ENCODE data around the gene PUS1. TPM values are rescaled to one million over a fixed set of nuclear protein-coding genes. Genes with fewer than 3 reads are reported as not detected.

PUS1 gene
- total and polyA plus RNA-seq, 10 of the 15 experiments (the other 5 are each of a cell fraction or from before 2014, with no cell fraction given): 1.3 to 74.2 (median 25.4) TPM

DNA sequence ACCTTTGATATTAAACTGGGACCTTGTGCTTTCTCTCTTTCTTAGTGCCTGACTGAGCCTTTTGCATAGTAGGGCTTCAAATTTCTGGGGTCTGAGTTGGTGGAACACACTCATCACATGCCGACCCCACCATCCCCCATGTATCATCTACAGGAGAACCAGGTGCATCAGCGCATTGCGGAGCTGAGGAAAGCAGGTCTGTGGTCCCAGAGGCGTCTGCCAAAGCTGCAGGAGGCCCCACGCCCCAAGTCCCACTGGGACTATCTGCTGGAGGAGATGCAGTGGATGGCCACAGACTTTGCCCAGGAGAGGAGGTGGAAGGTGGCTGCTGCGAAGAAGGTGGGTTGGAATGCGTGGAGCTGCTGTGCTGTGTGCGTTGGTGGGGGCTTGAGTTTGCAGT, 58.5 kb downstream of the PUS1 start:
- Histone ChIP-seq H3K27ac (ENCODE audit: control insufficient read depth, insufficient read depth) (no peak overlapping the region), H4K20me1 (ENCODE audit: control insufficient read depth, insufficient read depth) (no peaks in the 10 kb centered on the region), H3K79me2 (ENCODE audit: control insufficient read depth, insufficient read depth, low read length) (no peaks in the 10 kb centered on the region), H3K9ac (ENCODE audit: control insufficient read depth, insufficient read depth, low read length) (no peak overlapping the region), H3K36me3 (ENCODE audit: control insufficient read depth in 2 of 2, insufficient read depth in 2 of 2, low read length in 1 of 2) (peaks cover 26 to 28% of the 10 kb centered on the region in 2 experiments), H3K4me3 (no peak overlapping the region), H2AFZ (ENCODE audit: control insufficient read depth, low read depth, low read length) (no peak overlapping the region), H3K4me2 (ENCODE audit: control insufficient read depth, insufficient read depth) (no peak overlapping the region), H3K27me3 (replicated peaks in 1 of 2; ENCODE audit: control insufficient read depth in 2 of 2, insufficient read depth in 2 of 2, low read length in 1 of 2) (no peaks in the 10 kb centered on the region), H3K9me3 (replicated peaks; ENCODE audit: control insufficient read depth, insufficient read depth, low read length) (no peaks in the 10 kb centered on the region; the same call in 2 of the 3 replicates), H3K4me1 (ENCODE audit: control insufficient read depth, insufficient read depth, low read length) (no peaks in the 10 kb centered on the region)
- ChIA-PET CTCF (no interaction called here), POLR2A (no interaction called here), SMC1A (ENCODE audit: uncharacterized antibody, unreplicated experiment) (no interaction called here), RAD21 (ENCODE audit: unreplicated experiment) (no interaction called here)
- WGBS (ENCODE audit: insufficient coverage, insufficient replicate concordance, low lambda C conversion rate, missing lambda C conversion rate): 93% methylated on average over 8 of the region's 8 CpGs
- in situ Hi-C loops (cut with MboI): no loop called here
- intact Hi-C loops (cut with micrococcal nuclease; ENCODE audit: unreplicated experiment): no loop called here
- no peak for TF ChIP-seq RUNX3 (IDR thresholded peaks at IDR 0.05; ENCODE audit: low read length)
- no peak for TF ChIP-seq ZSCAN29 (IDR thresholded peaks at IDR 0.05)
- no peak for TF ChIP-seq E2F4 (IDR thresholded peaks at IDR 0.05; ENCODE audit: low read depth, low read length)
- TF ChIP-seq ZZZ3 (IDR thresholded peaks at IDR 0.05; ENCODE audit: control insufficient read depth, insufficient read length, low read depth): no peak
- no TSS peak for BruUV-seq (replicated peaks)
- ATAC-seq: no peak
- no peak for FAIRE-seq
- DNase-seq (ENCODE audit: low read depth, low spot score): no peak

GRCh38 chr12:131988054-131988796, 59.1 kb downstream of the PUS1 start:
- Histone ChIP-seq H3K4me3 (no peak overlapping the region), H3K9ac (ENCODE audit: control insufficient read depth, insufficient read depth, low read length) (no peak overlapping the region), H3K9me3 (replicated peaks; ENCODE audit: control insufficient read depth, insufficient read depth, low read length) (no peaks in the 10 kb centered on the region; the same call in 2 of the 3 replicates), H3K4me2 (ENCODE audit: control insufficient read depth, insufficient read depth) (no peak overlapping the region), H3K36me3 (ENCODE audit: control insufficient read depth in 2 of 2, insufficient read depth in 2 of 2, low read length in 1 of 2) (peaks cover 23 to 26% of the 10 kb centered on the region in 2 experiments), H3K79me2 (ENCODE audit: control insufficient read depth, insufficient read depth, low read length) (no peaks in the 10 kb centered on the region), H4K20me1 (ENCODE audit: control insufficient read depth, insufficient read depth) (no peaks in the 10 kb centered on the region), H2AFZ (ENCODE audit: control insufficient read depth, low read depth, low read length) (no peak overlapping the region), H3K27me3 (replicated peaks in 1 of 2; ENCODE audit: control insufficient read depth in 2 of 2, insufficient read depth in 2 of 2, low read length in 1 of 2) (no peaks in the 10 kb centered on the region), H3K27ac (ENCODE audit: control insufficient read depth, insufficient read depth) (no peak overlapping the region), H3K4me1 (ENCODE audit: control insufficient read depth, insufficient read depth, low read length) (no peaks in the 10 kb centered on the region)
- RAD21 ChIA-PET (ENCODE audit: unreplicated experiment): no interaction called here
- DNase-seq (ENCODE audit: low read depth, low spot score) (no peak), ATAC-seq (no peak), FAIRE-seq (no peak)
- POLR2A ChIA-PET: no interaction called here
- intact Hi-C loops (cut with micrococcal nuclease; ENCODE audit: unreplicated experiment): no loop called here
- CTCF ChIA-PET: no interaction called here
- SMC1A ChIA-PET (ENCODE audit: uncharacterized antibody, unreplicated experiment): no interaction called here
- BruUV-seq (replicated peaks): no TSS peak
- WGBS (ENCODE audit: insufficient coverage, insufficient replicate concordance, low lambda C conversion rate, missing lambda C conversion rate): 96% methylated on average over 8 of the region's 8 CpGs
- in situ Hi-C loops (cut with MboI): no loop called here
- TF ChIP-seq CTCF (IDR thresholded peaks at IDR 0.05 in 2 of 3, conservative IDR thresholded peaks at IDR 0.05 in 1 of 3; ENCODE audit: control insufficient read depth in 2 of 3, extremely low read depth in 1 of 3, insufficient read depth in 1 of 3, low read depth in 3 of 3, low read length in 3 of 3): no peak
- no peak for TF ChIP-seq TBL1XR1 (IDR thresholded peaks at IDR 0.05; ENCODE audit: low read depth, low read length)
- TF ChIP-seq RUNX3 (IDR thresholded peaks at IDR 0.05; ENCODE audit: low read length): no peak
- TF ChIP-seq ZBED1 (IDR thresholded peaks at IDR 0.05; ENCODE audit: borderline replicate concordance): no peak
- TF ChIP-seq PAX8 (IDR thresholded peaks at IDR 0.05): no peak
- no peak for TF ChIP-seq ELK1 (IDR thresholded peaks at IDR 0.05; ENCODE audit: low read depth, low read length)
- no peak for TF ChIP-seq USF1 (IDR thresholded peaks at IDR 0.05; ENCODE audit: borderline replicate concordance, extremely low read length, insufficient read depth, low read depth, low read length)
- no peak for TF ChIP-seq ZNF207 (IDR thresholded peaks at IDR 0.05; ENCODE audit: borderline replicate concordance)
- TF ChIP-seq POLR2AphosphoS5 (IDR thresholded peaks at IDR 0.05; ENCODE audit: low read length): no peak

Data from GM12878 (cell line).